Neural progenitor cell (in vitro differentiated cells): ENCODE results near the gene WDR41.

ENCODE experiments used
- CTCF ChIP-seq: fragments of 200-600 bp; sonication (generic); IDR thresholded peaks from 2 replicates; pipeline ENCODE4 v1.5.1; 2017; ENCODE audit warnings: antibody characterized with exemption, mild to moderate bottlenecking
- EZH2 ChIP-seq: fragments of 200-600 bp; sonication (generic); IDR thresholded peaks from 2 replicates; pipeline ENCODE4 v1.6.1; 2017; ENCODE audit warnings: antibody characterized with exemption, mild to moderate bottlenecking, moderate library complexity
- EZH2phosphoT487 ChIP-seq: fragments of 200-600 bp; sonication (generic); IDR thresholded peaks from 2 replicates; pipeline ENCODE4 v1.6.1; 2017; ENCODE audit warnings: antibody characterized with exemption

- TF ChIP-seq CTCF: no peak
- TF ChIP-seq EZH2phosphoT487: no peak
- no peak for TF ChIP-seq EZH2
Measured at GRCh38 chr5:77389746-77390145, 102.4 kb downstream of the WDR41 start.
